RWPE2 (cell line): ENCODE measurements around the gene TMEM259.
A peak's percentile ranks its signal among the peaks of the same experiment; 100 is the strongest.

Experiments
- ATAC-seq: fragments of 200-7000 bp; cut with Tn5 transposase; 3 replicates; pipeline ENCODE4 v1.9.1; 2021; ENCODE audit warnings: low read depth
- DNase-seq: peaks from one replicate; pipeline ENCODE4 v3.0.0-alpha.2; 2020; ENCODE audit warnings: low spot score
- H3K27ac ChIP-seq: fragments of 450-650 bp; 2 replicates; pipeline ENCODE4 v1.5.1; 2017; ENCODE audit warnings: mild to moderate bottlenecking; ENCODE audit not compliant: poor library complexity, severe bottlenecking
- H3K27me3 ChIP-seq: fragments of 250-450 bp; sonication (Bioruptor Pico); 2 replicates; pipeline ENCODE4 v1.5.1; 2021; ENCODE audit warnings: mild to moderate bottlenecking, moderate library complexity; ENCODE audit not compliant: insufficient read depth, poor library complexity, severe bottlenecking
- H3K36me3 ChIP-seq: fragments of 250-450 bp; sonication (Bioruptor Pico); 2 replicates; pipeline ENCODE4 v1.5.1; 2020; ENCODE audit warnings: low read depth, mild to moderate bottlenecking, moderate library complexity
- H3K4me1 ChIP-seq: fragments of 250-450 bp; sonication (Bioruptor Pico); 2 replicates; pipeline ENCODE4 v1.5.1; 2021; ENCODE audit warnings: mild to moderate bottlenecking, moderate library complexity; ENCODE audit not compliant: insufficient read depth, poor library complexity, severe bottlenecking
- H3K4me3 ChIP-seq: fragments of 250-450 bp; sonication (Bioruptor Pico); 2 replicates; pipeline ENCODE4 v1.5.1; 2021; ENCODE audit warnings: mild to moderate bottlenecking, moderate library complexity; ENCODE audit not compliant: severe bottlenecking
- H3K9me3 ChIP-seq: fragments of 250-450 bp; sonication (Bioruptor Pico); 2 replicates; pipeline ENCODE4 v1.5.1; 2021; ENCODE audit warnings: mild to moderate bottlenecking, moderate library complexity; ENCODE audit not compliant: severe bottlenecking
- TF ChIP-seq, protein P1 (sequence below): fragments of 450-650 bp; IDR thresholded peaks from one replicate; pipeline ENCODE4 v1.5.1; 2017; ENCODE audit warnings: mild to moderate bottlenecking, moderate library complexity; ENCODE audit not compliant: poor library complexity, severe bottlenecking

The TMEM259 gene

GRCh38 chr19:995051-995827 is 25.7 kb downstream of the TMEM259 start:
- TF ChIP-seq, protein P1, sequence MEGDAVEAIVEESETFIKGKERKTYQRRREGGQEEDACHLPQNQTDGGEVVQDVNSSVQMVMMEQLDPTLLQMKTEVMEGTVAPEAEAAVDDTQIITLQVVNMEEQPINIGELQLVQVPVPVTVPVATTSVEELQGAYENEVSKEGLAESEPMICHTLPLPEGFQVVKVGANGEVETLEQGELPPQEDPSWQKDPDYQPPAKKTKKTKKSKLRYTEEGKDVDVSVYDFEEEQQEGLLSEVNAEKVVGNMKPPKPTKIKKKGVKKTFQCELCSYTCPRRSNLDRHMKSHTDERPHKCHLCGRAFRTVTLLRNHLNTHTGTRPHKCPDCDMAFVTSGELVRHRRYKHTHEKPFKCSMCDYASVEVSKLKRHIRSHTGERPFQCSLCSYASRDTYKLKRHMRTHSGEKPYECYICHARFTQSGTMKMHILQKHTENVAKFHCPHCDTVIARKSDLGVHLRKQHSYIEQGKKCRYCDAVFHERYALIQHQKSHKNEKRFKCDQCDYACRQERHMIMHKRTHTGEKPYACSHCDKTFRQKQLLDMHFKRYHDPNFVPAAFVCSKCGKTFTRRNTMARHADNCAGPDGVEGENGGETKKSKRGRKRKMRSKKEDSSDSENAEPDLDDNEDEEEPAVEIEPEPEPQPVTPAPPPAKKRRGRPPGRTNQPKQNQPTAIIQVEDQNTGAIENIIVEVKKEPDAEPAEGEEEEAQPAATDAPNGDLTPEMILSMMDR: no peak
- H3K9me3 ChIP-seq: no peaks in the 10 kb centered on the region
- ATAC-seq: peak; percentile 19; the same call in 1 of the 3 replicates
- no peak for DNase-seq
- no peak overlapping the region for H3K27ac ChIP-seq
- H3K36me3 ChIP-seq: peaks cover 26% of the 10 kb centered on the region
- no peaks in the 10 kb centered on the region for H3K4me1 ChIP-seq
- H3K4me3 ChIP-seq: no peak overlapping the region
- H3K27me3 ChIP-seq: peaks cover 34% of the 10 kb centered on the region

DNA sequence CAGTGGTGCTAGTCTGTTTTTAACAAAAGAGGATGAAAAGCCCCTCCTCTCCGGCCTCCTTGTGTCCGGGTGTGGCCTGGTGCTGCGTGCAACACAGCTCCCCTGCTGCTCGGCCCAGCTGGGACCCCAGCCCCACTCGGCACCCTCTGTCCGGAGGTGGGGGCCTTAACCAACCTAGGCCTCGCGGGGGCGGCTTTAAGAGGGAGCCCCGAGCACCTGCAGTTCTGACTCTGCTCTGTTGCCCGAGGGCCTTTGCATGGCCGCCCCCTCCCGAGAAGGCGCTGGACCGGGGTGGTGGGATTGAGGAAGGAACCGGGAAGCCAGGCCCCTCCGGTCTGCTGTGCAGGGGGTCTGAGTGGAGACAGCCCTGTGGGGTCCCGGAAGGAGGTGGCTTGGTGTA is 26.4 kb downstream of the TMEM259 start:
- peaks cover 26% of the 10 kb centered on the region for H3K36me3 ChIP-seq
- ATAC-seq (no peak), DNase-seq (no peak)
- TF ChIP-seq, protein P1: no peak
- H3K27me3 ChIP-seq: peaks cover 27% of the 10 kb centered on the region
- H3K4me3 ChIP-seq: no peak overlapping the region
- no peak overlapping the region for H3K27ac ChIP-seq
- H3K9me3 ChIP-seq: no peaks in the 10 kb centered on the region
- H3K4me1 ChIP-seq: no peaks in the 10 kb centered on the region

DNA sequence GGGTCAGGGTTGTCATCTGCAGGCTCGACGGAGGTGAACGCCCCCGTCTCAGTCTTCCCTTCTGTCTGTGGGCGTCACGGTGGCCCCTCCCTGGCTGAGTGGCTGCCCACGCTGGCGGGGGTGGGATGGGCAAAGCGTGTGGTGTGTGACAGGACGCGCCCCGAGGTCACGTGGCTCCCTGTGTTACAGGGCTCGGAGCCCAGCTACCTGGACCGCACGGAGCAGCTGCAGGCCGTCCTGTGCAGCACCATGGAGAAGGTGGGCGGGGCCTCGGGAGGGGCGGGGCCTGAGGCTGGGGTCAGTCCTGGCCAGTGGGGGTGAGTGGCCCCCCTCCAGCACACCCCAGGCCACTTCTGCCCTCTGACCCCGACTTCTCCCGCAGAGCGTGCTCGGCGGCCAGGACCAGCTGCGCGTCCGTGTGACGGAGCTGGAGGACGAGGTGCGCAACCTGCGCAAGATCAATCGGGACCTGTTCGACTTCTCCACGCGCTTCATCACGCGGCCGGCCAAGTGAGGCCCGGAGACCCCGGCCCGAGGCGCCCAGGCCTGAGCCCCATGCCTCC is 27.0 kb downstream of the TMEM259 start:
- H3K27me3 ChIP-seq: peaks cover 21% of the 10 kb centered on the region
- TF ChIP-seq, protein P1: no peak
- H3K27ac ChIP-seq: no peak overlapping the region
- peaks cover 26% of the 10 kb centered on the region for H3K36me3 ChIP-seq
- ATAC-seq: no peak
- DNase-seq: no peak
- no peaks in the 10 kb centered on the region for H3K9me3 ChIP-seq
- no peaks in the 10 kb centered on the region for H3K4me1 ChIP-seq
- H3K4me3 ChIP-seq: no peak overlapping the region

- DNase-seq (no peak), ATAC-seq (no peak)
- Histone ChIP-seq H3K27me3 (peaks cover 18% of the 10 kb centered on the region), H3K4me3 (no peak overlapping the region), H3K36me3 (peaks cover 26% of the 10 kb centered on the region), H3K9me3 (no peaks in the 10 kb centered on the region), H3K4me1 (no peaks in the 10 kb centered on the region), H3K27ac (no peak overlapping the region)
- TF ChIP-seq, protein P1: no peak
These were observed 27.5 kb downstream of the TMEM259 start for GRCh38 chr19:993361-993830.

DNA sequence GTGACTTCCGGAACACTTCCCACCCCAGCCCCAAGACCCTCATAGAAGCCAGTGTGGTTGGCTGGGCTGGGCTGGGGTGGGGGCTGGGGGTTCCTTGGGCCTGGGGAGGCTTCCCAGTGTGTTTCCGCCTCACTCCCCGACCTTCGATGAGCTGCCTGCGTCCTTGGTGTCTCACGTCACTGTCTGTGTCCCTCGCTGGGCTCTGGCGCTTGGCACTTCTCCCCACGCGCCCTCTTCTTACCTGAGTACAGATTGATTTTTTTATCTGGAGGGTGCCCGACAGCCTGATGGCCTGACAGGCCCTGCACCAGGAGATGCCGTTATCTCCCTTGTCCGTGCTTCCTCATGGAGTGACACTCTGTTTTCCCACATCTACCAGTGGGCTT is 28.3 kb downstream of the TMEM259 start:
- H3K4me1 ChIP-seq: no peaks in the 10 kb centered on the region
- no peaks in the 10 kb centered on the region for H3K9me3 ChIP-seq
- no peak overlapping the region for H3K4me3 ChIP-seq
- TF ChIP-seq, protein P1: no peak
- no peak overlapping the region for H3K27ac ChIP-seq
- peaks cover 11% of the 10 kb centered on the region for H3K27me3 ChIP-seq
- peaks cover 26% of the 10 kb centered on the region for H3K36me3 ChIP-seq
- ATAC-seq (no peak), DNase-seq (no peak)
